ENCODE data around the gene MPHOSPH9.

DNA sequence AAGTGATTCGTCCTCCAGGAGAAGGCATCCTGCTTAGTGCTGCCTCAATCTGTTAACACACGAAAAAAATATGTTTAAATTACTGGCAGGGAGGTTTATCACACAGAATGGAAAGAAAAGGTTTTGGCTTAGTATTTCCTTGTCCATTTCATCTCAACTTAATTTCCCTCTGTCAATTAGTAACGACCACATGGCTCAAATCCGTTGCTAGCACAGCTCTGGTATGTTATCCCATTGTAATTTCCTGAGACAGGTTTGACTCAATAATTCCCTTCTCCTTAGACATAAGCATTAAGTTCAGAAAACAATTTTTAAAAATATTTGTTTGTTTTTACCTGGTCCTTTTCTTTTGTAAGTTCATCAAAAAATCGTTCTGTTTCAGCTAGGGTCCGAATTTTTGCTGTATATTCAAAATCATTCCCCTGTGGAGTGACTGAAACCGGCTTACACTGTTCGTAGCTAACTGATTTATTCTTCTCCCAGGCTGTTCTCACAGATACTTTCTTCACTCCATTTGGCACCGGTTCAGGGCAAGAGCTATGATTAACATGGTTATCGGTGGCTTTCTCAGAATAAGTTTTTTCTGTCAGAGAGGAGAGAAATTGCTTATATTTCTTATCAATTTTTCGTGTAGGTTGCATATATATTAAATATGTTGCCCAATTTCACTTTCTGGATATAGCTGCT is 72.0 kb downstream of the MPHOSPH9 start:
- TF ChIP-seq CTCF (IDR thresholded peaks at IDR 0.05) (no peak), POLR2A (IDR thresholded peaks at IDR 0.05) (no peak)

Data from heart left ventricle (tissue), 13 donors.